HG03565 (cell line): Measurements from ENCODE around the gene FBRS.
"Not testable (repeated sequence)": the region's sequence is repeated elsewhere in the genome, so short reads cannot be mapped to it uniquely, and the experiment has no call there.

Experiments used
- ATAC-seq: cut with Tn5 transposase; IDR thresholded peaks from one replicate; pipeline ENCODE4 v1.9.1; 2021; ENCODE audit warnings: mild to moderate bottlenecking, moderate library complexity; ENCODE audit not compliant: unreplicated experiment

FBRS gene

DNA sequence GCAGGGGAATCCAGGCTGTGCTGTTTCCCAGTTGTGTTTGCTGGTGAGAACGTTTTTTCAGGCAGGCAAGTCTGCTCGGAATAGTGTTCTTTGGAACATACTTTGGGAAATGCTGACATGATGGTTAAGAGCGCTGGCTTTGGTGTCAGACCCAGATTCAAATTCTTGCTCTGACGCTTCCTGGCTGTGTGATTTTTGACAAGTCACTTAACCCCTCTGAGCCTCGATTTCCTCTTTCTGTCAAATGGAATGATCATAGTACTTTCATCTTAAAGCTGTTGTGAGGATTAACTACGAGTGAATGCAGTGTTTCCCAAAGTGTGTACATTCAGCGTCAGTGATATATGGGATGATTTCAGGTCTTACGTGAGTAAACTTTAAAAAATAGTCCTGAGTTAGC, 4.8 kb downstream of the FBRS start:
- no peak for ATAC-seq

DNA sequence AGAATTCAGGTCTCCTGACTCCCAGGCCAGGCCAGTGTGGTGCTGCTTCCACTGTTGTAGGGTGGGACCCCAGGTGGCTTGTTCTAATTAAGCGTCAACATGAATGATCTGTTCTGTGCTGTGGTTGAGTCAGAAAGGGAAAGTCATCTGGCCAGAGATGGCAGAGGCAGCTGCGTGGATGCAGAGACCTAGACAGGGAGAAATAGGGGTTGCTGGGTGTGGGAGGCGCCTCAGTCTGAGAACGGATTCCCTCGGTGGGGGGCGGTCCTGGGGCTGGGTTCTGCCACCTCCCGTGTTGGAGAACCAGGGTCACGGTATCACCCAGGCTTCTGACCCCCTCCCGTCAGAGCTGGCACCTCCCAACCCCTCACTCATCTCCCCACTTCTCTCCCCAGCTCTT, 5.6 kb downstream of the FBRS start:
- ATAC-seq = no peak

DNA sequence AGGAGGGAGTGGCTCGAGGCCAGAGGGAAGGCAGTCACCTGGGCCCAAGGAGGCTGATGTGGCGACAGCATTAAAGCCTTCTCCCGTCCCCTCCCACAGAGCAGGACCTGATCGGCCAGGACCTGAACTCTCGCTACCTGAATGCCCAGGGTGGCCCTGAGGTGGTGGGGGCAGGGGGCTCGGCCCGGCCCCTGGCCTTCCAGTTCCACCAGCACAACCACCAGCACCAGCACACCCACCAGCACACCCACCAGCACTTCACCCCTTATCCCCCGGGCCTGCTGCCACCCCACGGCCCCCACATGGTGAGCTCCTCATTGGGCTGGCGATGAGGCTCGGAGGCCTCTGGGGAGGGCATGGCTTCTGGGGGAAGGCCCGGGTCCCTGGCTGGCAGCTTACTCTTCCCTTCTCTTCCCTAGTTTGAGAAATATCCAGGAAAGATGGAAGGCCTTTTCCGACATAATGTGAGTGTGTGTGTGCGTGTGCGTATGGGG, 6.4 kb downstream of the FBRS start:
- ATAC-seq = no peak

DNA sequence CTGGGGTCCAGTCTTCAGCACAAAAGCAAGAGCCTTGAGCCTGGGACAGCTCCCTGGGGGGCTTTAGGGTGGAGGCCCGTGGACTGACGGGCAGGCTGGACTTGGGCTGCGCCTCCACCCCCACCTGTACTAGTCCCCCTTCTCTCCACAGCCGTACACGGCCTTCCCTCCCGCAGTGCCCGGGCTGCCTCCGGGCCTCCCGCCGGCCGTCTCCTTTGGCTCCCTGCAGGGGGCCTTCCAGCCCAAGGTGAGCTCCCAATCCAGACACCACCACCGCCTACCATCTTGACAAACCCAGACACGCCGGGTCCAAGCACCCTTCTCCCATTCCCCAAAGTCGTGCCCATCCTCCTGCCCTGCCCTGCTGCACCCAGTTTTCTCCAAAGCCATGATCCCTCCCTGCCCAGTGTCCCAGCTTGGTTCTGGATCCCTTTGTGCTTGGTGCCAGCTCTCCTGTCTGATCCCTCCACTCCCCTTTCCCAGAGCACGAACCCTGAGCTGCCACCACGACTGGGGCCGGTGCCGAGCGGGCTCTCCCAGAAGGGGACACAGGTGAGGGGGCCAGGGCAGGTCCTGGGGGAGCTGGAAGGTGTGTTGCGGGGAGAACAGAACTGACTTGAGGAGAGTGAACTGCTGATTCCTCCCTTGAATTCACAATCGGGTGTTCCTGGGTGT, 7.1 kb downstream of the FBRS start:
- ATAC-seq = no peak

DNA sequence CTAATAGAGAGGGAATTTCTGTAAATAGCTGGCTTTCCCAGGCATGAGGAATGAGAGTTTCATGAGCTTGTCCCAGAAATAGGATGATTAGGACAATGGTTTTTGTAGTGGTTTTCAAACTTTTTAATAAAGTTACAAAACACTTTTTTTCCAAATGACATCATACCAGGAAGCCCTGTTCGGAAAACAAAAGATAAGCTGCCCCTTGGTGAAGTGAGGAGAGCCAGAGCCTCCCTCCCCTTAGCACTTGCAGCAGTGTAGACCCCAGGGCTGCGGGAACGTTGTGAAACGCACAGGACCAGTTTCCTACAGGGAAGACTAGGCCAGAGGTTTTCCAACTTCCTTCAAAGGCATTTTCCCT, 7.6 kb downstream of the FBRS start:
- ATAC-seq = no peak

DNA sequence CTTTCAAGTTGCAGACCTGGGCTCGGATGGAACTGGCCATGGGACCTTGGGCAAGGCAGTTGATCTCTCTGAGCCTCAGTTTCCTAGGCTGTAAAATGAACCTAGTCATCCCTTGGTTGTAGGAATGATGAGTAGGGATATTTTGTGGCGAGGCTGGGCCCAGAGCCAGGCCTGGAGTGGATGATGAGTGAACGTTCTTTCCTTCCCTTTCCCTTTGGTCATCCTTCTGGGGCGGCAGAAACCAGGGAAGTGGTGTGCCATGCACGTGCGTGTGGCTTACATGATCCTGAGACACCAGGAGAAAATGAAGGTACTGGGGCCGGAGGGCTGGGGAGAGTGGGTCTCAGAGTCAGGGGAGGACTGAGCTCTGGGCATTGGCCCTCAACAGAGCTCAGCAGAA, 8.4 kb downstream of the FBRS start:
- no peak for ATAC-seq

DNA sequence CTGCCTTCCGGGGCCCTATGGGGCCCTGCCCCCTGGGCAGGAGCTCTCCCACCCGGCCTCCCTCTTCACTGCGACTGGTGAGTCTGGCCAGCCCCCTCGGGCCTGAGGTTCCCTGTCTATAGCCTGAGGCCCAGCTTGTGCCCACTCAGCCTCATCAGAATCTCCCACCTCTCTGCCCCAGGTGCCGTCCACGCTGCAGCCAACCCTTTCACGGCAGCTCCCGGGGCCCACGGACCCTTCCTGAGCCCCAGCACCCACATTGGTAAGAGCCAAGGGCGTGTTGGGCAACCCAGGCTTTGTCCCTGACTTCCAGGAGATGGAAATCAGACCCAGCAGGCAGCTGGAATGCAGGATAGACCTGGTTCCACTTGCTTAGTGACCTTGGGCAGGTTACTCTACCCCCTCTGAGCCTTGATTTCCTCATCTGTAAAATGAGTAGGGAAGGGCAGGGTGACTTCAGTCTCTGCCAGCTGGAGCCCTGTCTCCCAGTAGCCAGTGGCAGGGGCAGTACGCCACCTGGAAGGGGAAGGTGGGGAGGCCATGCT, 9.2 kb downstream of the FBRS start:
- ATAC-seq = no peak

DNA sequence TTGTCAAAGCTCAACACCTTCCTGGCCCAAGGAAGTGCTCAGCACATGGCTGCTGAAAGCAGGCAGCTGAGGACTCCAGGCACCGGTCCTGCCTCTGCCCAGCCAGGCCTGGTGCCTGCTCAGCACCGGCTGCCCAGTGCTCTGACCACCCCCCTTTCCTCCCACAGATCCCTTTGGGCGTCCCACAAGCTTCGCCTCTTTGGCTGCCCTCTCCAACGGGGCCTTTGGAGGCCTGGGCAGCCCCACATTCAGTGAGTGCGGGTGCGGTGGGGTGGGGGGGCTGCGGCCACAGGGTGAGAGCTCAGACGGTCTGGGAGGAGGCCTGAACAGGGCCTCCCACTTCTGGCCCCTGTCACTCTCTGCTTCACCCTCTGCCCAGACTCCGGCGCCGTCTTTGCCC, 10.2 kb downstream of the FBRS start:
- no peak for ATAC-seq

DNA sequence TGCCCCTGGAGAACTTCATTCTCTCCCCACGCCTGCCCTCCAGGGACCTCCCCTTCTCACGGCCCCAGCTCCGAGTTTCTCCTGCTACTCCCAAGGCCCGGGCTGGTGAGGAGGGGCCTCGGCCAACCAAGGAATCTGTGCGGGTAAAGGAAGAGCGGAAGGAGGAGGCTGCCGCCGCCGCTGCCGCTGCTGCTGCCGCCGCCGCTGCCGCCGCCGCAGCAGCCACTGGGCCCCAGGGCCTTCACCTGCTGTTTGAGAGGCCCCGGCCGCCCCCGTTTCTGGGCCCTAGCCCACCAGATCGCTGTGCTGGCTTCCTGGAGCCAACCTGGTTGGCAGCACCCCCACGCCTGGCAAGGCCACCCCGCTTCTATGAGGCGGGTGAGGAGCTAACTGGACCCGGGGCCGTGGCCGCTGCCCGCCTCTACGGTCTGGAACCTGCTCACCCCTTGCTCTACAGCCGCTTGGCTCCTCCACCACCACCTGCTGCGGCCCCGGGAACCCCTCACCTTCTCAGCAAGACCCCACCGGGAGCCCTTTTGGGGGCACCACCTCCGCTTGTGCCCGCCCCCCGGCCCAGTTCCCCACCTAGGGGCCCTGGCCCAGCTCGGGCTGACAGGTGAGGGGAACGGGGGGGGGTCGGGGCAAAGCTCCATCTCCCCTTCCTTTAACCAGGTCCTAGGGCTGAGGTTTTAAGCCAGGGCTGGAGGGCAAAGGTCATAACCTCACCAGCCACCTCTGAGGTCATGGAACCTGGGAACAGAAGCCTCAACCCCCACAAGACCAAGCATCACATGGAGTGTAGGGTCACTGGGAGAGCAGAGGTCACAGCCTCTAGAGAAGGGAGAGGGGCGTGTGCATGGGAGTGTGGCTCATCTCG, 11.0 kb downstream of the FBRS start:
- no peak for ATAC-seq

DNA sequence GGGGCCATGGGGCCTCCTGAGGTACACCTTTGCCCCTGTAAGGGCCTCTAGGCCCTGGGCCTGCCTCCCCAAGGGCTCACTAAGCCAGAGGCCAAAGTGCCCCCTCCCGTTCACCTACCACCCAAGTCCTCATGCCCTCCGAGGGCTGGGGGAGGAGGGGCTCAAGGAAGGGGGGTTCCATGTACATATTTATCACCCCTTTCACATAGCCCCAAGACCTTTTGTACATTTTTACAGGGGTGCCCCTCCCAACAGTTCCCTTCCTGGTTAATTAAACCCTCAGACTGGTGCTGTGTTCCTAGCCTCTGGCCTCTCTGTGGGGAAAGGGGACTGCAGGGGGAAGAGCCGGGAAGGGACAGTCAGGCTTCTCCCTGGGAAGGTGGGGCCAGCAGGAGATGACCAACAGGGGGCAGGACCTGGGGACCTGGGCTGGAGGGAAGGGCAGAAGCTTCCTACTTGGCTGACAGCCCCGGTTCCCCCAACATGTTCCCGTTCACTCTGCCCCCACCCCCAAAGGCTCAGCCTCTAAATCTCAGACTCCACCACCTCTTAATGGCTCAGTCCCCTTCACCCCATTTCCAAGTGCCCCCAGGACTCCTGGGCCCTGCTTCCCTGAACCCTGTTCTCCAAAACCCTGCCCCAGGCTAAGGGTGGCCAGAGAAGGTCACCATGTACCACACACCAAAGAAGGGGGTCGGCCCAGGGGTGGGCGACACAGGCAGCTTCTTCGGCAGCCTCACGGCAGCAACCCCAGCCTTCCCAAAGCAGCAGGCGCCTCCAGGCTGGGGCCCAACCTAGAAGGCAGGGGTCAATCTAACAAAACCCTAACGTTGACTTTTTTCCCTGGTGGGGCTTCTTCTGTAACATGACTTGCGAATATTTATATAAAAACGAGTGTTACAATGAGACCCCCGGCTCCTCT, 11.9 kb downstream of the FBRS start:
- ATAC-seq = no peak

DNA sequence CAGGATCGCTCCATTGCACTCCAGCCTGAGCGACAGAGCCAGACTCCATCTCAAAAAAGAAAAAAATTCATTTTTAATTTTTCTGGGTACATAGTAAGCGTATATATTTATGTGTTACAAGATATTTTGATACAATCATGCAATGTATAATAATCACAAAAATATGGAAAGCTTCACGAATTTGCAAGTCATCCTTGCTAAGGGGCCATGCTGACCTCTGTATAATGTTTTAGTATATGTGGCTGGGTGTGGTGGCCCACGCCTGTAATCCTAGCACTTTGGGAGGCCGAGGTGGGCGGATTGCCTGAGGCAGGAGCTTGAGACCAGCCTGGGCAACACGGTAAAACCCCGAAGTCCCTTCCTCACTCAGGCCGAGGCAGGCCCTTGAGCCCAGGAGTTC, 16.9 kb downstream of the FBRS start:
- no peak for ATAC-seq

DNA sequence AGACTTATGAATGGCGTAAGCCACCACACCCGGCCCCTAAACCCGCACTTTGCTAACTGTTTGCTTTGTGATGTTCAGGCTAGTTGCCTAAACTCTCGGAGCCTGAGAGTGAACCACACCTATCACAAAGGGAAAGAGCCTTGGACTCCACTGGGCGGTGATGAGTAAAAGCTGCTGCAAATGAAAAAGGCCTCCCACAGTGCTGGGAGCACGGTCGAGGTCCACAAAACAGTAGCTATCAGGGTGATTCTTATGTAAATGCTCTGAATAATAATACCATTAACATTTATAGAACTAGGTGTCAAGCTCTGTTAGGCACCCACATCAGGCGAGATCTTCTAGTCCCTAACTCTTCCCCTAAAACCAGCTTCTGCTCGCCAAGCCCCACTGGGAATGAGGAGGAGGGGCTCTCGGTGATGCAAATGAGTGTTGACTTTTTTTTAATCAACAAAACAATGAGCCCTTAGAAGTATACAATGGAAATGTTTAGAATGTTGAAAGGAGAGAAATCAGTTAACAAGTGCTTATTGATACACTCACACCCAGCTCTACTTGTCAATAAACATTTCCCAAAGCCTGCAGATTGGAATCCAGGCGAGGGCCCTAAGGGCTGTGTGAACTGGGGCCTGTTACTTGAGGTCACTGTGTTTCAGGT, 19.8 kb downstream of the FBRS start:
- ATAC-seq = no peak

DNA sequence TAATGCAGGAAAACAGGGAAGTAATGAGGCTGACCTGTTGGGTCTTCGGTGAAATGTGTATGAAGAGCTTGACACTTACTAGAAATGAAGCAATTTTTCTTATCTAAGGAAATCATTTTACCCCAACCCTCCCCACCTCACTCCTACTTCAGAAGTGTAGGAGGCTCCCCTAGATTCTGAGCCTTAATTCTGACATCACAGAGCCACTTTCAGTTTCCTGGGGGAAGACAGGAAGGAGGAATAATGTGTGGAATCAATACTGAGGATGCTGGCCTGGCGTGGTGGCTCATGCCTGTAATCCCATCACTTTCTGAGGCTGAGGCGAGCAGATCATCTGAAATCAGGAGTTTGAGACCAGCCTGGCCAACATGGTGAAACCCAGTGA, 20.3 kb downstream of the FBRS start:
- no peak for ATAC-seq

DNA sequence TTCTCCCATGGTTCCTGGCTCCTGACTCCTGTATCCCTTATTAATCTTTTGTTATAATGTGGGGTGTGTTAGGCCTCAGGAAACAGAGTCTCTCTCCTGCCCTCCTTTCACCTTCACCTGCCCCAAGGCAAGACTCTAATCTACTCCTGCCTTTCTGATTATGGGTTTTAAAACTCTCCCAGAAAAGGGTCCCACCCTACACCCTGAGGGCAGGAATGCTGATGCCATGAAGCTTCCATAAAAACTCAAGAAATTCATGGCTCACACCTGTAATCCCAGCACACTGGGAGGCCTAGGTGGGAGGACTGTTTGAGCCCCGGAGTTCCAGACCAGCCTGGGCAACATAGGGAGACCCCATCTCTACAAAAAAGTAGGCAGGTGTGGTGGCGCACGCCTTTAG, 22.1 kb downstream of the FBRS start:
- ATAC-seq = no peak

DNA sequence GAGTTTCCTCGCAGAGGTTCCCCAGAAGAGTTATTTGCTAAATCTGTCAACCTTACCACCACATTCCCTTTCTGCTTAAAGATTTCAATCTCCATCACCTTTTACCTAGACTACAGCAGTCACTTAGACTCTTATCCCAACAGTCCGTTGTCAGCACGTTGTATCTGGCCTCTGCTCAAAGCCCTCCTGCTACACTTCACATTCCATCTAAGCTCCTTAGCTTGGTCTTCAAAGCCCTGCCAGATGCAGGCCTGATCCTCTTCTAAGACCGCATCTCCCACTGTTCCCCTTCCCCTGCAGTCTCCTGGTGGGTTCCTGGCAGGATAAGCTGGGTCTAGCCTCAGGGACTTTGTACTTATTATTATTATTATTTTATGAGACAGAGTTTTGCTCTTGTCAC, 30.5 kb downstream of the FBRS start:
- no peak for ATAC-seq

DNA sequence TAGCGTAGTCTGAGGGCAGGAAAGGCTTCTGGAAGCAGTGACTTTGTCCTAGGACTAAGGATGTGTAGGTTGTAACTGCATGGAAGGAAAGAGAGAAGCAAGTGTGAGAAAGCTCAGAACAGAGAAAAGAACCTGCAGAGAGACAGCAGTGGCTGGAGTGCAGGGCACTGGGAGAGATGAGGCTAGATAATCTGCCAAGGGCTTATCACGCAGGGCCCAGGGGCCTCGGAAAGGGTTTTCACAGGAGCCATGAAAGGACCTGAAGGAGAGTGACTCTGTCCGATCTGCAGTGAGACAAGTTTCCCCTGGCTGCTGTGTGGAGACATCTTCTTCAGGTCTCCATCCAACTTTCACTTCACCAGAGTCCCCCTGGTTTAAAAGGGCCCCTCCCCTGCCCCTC, 33.7 kb downstream of the FBRS start:
- no peak for ATAC-seq

DNA sequence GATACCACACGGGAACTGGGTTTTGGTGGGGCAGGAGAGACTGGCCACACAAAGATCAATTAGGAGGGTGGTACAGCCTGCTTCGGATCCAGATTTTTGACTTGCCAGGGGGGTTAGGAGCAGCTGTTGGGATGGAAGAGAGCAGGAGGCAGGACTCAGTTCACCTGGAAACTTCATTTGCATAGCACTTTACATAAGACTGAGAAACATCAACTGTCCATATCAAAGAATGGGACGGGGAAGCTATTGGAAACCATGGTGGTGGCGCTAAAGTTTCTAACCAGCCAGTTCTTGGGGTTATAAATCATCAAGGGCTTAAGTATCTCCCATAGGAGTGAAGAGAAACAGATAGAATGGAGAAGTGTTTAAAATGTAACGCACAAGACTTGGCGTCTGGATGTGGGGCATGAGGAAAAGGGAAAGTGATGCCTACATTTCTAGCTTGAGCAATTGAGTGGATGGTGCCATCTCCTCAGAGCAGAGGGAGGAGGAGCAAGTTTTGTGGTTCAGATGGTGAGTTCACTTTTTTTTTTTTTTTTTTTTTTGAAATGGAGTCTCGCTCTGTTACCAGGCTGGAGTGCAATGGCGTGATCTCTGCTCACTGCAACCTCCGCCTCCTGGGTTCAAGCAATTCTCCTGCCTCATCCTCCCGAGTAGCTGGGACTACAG, 34.3 kb downstream of the FBRS start:
- ATAC-seq = no peak

DNA sequence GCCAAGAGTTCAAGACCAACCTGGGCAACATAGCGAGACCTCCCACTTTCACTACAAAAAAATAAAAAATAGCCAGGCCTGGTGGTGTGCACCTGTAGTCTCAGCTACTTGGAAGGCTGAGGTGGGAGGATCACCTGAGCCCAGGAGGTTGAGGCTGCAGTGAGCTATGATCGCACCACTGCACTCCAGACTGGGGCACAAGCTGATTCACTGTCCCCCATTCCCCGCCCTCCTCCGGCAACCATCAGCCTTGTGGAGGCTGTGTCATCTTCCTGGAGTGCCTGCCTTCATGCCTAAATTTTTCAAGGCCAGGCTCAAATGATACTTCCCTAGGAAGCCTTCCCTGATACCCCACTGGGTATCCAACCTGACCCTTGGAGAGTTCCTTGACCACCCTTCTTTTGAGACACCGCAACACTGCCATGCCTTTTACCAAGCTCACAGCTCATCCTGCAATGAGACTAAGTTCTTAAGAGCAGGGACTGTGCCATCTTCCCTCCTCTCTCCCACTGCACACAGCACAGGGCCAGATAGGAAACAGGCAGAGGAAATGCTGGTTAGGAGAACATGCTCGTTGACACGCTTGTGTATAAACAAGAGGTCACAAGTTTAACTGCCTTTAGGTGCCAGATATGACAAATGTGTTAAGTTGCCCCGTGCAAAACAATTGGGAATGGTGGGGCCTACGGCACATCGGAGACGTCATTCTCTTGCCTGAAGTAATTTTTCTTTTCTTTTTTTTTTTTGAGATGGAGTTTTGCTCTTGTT, 36.9 kb downstream of the FBRS start:
- no peak for ATAC-seq

DNA sequence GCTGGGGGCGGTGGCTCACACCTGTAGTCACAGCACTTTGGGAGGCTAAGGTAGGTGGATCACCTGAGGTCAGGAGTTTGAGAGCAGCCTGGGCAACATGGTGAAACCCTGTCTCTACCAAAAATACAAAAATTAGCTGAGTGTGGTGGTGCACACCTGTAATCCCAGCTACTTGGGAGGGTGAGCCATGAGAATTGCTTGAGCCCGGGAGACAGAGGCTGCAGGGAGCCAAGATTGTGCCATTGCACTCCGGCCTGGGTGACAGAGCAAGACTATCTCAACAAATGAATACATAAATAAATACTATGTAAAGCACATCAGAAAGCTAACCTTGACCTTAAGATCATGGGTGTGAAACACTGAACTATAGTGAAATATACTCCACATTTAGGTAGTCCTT, 38.4 kb downstream of the FBRS start:
- not testable (repeated sequence) for ATAC-seq
